ENCODE results near the gene ABCA2.

GRCh38 chr9:137050570-137050969 lies 22.5 kb upstream of the ABCA2 start:
- TF ChIP-seq CTCF (IDR thresholded peaks at IDR 0.05; ENCODE audit: low read length) (no peak), EZH2 (IDR thresholded peaks at IDR 0.05; ENCODE audit: borderline replicate concordance, low read length) (no peak)
